Activated CD4-positive, alpha-beta T cell treated with anti-CD3 and anti-CD28 coated beads, Interleukin-2, amount 50 U/mL, for 48 hours (primary cell): ENCODE results near the gene HPSE.
A peak's percentile ranks its signal among the peaks of the same experiment; 100 is the strongest.
"Not testable (repeated sequence)": the region's sequence is repeated elsewhere in the genome, so short reads cannot be mapped to it uniquely, and the experiment has no call there.

Experiments used
- DNase-seq, 2 experiments: peaks; one replicate each; pipeline ENCODE4 v3.0.0-alpha.2; 2020

Gene HPSE

DNA sequence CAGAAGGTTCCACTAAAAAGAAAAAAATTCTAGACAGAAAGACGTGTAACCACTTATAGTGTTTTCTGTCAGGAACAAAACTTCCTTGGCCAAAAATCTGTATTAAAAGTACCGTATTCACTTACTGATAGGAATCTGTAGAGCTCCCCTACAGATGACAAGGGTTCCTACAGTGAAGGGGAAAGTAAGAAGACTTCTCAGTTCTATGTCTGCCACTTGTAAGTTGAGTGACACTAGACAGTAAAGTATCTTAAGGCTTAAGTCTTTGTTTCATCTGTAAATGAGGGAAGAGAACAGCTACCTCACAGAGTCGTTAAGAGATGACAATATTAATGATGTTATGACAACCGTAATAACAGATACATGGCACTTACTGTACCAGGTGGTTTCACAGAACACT is 53.3 kb downstream of the HPSE start:
- DNase-seq: no peak

DNA sequence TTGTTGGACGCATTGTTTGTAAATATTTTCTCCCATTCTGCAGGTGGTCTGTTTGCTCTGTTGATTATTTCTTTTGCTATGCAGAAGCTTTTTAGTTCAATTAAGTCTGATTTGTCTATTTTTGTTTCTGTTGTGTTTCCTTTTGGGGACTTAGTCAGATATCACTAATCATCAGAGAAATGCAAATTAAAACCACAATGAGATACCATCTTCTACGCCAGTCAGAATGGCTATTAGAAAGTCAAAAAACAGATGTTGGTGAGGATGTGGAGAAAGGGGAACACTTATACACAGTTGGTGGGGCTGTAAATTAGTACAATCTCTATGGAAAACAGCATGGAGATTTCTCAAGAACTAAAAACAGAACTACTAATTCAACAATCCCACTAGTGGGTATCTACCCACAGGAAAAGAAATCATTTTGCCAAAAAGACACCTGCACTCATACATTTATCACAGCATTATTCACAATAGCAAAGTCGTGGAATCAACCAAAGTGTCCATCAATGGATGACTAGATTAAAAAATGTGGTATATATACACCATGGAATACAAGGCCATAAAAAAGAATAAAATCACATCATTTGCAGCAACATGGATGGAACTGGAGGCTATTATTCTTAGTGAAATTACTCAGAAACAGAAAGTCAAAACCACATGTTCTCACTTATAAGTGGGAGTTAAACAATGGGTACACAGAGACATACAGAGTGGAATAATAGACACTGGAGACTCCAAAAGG is 58.2 kb downstream of the HPSE start:
- DNase-seq: no peak

DNA sequence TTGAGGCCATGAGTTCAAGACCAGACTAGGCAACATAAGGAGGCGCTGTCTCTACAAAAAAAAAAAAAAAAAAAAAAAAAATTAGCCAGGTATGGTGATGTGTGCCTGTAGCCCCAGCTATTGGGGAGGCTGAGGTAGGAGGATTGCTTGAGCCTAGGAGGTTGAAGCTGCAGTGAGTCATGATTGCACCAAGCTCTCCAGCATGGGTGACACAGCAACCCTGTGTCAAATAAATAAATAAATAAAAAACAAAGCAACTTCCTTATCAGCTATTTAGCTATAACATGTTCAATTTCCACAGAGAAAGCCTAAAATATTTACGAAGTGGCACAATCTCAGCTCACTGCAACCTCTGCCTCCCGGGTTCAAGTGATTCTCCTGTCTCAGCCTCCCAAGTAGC is 60.7 kb downstream of the HPSE start:
- not testable (repeated sequence) for DNase-seq

DNA sequence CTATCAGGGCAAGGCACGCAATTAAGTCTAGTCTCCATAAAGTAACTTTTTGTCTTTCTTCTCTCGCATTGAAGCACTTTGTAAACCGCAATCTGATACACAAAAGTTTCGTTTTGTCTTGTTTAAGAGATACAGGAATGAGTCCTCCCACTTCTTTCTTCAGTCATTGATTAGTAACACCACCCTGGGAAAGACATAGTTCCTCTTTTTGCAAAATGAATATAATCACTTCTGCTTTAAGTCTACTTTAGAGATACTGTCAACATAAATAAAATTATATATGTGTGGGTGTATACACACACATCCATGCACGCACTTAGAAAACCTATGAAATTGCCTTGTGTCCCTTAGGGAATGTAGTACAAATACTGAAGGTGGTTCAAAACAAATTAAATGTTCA is 61.7 kb downstream of the HPSE start:
- DNase-seq: no peak

DNA sequence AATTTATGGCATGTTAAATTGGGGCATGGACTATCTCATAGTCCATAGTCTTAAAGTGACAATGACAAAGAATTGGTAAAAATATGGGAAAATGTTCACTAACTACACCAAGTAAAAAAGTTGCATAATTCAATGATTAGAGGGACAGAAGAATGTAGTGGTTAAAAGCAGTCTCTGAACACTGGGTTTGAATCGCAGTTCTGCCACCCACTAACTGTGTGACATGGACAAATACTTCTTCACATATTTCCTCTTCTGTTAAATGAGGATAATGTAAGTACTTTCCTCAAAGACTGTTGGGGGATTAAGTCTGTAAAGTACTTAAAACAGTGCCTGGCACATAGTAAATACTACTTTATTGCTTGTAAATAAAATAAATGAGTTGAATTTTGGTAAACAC is 65.4 kb downstream of the HPSE start:
- DNase-seq: no peak

DNA sequence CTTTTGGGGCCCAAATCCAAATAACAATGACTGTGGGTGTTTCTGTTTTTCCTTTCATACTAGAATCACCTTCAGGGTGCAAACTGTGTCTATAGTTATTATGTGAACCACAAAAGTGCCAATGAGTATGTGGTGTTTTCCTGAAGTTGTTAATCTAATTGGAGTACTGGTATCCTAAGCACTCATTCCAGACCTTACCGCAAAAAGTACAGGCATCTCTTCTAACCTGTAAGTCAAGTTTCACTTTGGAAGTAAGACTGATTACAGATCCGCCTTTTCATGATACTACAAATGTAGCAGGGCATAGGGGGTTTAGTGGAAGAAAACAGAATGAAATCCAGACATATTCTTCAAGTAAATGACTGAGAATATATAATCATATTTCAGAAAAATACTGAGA is 66.2 kb downstream of the HPSE start:
- no peak for DNase-seq

DNA sequence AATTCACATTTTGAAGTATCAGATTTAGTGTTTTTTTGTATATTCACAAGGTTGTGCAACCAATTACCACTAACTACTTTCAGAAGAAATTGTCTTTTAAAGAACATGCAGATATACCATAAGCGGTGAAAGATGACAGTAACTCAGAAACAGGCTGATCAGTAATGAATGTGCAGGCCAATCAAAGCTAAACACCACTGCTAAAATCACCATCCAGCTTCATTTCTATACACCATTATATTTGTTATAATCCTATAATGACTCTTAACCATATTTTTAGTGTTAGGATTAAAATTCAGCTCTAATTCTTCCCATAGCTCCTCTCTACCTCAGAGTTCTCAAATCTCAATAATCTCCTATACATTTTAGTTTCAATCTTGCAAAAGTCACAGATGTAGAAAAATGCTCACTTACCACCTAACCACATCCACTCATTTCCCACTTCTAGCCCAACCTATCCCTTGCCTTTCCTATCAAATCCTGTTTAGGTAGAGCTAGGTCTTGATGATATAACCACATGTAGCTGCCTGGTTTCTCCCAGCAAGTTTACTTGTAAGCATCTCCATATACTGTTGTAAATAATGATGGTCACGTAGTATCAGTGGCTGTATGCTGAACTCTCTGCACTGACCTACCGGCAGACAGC is 66.7 kb downstream of the HPSE start:
- no peak for DNase-seq

DNA sequence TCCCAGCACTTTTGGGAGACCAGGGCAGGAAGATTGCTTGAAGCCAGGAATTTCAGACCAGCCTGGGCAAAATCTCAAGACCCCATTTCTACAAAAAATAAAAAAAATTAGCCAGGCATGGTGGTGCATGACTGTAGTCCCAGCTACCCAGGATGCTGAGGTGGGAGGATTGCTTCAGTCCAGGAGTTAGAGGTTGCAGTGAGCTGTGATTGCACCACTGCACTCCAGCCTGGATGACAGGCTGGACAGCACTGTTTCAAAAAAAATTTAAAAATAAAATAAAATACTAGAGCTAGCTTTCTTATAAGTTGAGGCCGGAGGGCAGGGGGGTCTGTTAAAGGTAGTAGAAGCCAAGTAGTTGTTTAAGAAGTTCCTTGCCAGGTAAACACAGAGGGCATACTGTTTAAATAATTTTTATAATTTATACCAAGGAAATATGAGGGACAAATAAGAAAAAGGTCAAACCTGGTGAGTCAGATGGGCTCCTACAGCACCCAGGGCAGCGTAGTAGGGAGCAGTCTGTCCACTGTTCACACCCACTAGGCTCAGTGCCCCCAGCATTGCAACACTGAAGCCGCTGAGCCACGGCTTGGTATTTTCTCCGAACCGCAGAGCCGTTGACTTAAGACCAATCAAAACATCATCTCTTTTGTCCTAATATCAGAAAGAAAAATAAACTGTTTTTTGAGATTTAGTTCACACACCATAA is 67.4 kb downstream of the HPSE start:
- no peak for DNase-seq

DNA sequence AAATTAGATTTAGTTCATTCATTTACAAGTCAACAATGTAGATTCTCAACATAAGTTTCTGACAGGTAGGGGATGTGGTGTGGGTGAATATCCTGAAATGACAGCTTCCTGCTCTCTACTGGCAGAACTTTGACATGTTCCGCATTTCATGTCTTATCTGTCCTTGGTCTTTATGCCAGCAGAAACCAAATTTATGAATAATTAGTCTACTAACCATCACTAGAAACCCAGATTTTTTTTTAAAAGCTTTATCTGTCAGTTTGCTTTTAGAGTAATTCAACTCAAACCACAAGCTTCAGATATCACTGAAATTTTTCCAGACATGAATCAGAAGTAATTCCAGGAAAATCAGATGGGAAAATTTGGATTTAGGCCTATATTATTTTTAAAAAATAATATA is 68.0 kb downstream of the HPSE start:
- no peak for DNase-seq

DNA sequence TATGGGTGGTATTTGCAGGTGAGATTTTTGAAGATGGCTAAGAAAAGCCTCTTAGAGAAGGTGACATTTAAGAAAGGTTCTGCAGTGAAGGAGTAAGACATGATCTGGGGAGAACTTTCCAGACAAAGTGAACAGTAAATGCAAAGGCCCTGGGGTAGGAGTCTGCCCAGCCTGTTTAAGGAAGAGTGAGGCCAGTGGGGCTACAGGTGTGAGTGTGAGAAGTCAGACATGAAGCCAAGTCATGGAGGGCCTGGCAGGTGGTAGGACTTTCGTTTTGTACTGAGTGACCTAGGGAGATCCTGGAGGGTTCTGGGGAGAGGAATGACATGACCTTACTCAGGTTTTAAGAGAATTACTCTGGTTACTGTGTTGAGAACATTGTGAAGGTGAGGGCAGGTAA is 71.5 kb downstream of the HPSE start:
- DNase-seq: no peak

DNA sequence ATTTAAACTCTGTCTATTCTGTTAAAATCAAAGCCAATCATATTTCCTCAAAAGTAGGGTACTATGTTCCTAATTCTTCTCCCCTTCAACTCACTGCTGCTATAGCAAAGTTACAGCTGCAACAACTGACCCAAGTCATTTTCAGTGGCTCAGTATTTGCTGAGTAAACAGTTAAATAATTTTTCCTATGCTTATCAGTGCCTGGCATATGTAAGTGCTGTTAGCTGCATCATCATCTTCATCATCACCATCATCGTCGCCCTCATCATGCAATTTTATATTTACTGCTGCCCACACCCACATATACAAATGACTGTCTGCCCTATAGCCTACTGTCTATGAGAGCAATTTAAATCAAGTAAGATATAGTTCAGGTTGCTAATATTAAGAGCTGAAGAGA is 72.0 kb downstream of the HPSE start:
- DNase-seq: no peak

DNA sequence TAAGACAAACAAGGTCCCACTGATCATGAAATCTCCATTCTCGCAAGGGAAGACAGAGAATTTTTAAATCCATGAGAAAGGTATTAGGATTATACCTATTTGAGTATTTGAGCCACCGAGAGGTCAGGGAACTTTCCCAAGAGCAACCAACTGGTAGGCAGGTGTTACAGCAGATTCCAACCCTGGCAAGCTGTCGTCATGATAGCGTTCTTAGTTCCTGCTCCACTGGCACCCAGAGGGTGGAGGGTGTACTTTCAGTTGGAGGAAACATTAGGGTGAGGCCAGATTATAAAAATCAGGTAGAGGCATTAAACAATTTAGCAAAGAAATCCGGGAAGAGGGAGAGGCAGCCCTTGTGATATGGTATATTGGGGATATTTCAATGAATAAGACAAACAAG is 73.3 kb downstream of the HPSE start:
- no peak for DNase-seq

DNA sequence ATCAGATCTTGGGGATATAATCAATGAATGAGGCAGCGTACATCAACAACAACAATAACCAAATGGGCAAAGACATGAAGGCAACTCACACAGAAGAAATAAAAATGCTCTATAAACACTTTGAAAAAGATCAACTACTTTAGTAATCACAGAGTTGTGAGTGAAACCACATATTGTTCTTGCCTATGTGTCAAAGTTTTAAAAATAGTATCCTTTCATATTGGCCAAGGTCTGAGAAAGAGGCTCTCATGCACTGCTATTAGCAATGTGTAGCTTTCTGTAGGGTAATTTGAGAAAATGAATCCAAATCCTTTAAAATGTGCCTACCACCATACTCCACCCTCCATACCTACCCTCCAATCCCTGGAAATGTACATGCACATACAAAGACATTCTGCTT is 75.1 kb downstream of the HPSE start:
- DNase-seq: no peak

DNA sequence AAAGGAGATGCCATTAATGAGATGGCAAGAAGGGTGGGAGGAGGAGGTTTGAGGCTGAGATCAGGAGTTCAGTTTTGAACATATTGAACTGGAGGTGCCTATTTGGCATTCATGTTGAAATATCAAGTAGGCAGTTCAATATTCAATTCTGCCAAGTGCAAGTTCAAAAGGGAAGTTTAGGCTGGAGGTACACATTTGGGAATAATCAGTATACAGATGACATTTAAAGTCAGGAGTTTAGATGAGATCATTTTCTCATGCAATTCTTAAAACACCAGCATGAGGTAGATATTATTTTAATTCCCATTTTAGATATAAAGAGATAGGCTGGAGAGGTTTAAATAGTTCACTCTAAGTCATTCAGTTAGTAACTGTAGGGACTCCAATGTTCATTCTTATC is 76.2 kb downstream of the HPSE start:
- no peak for DNase-seq

DNA sequence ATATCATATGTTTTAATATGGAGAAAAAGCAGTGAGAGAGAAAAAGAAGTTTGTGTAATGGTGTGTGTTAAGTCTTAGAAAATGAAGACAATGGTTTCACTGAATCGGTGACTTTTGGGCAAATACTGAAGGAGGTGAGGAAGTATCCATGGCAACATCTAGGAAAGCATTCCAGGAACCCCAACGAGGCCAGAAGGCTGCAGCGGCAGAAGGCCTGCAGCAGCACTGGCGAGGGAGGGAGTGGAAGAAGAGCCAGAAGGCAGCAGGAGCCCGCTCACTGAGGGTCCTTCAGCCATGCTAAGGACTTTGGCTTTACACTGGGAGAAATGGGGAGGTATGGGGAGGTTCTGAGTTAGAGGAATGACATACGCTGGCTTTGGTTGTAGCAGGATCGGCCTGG is 76.8 kb downstream of the HPSE start:
- no peak for DNase-seq

DNA sequence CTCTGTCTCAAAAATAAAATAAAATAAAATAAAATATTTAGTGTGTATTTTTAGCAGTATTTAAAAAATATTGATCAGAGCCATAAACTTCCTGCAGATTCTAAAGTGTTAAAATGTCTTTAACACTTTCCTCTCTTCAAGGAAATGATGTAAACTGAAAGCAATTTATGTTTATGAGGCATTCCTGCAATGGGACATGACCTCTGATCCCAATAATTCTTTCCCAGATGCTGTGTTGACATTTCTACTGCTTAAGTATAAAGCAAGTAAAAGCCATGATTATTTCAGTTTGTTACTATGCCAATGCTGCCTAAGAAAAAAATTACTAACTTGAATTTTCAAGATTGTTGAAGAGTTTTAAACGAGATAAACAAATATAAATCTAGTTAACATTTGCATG is 79.1 kb downstream of the HPSE start:
- no peak for DNase-seq

DNA sequence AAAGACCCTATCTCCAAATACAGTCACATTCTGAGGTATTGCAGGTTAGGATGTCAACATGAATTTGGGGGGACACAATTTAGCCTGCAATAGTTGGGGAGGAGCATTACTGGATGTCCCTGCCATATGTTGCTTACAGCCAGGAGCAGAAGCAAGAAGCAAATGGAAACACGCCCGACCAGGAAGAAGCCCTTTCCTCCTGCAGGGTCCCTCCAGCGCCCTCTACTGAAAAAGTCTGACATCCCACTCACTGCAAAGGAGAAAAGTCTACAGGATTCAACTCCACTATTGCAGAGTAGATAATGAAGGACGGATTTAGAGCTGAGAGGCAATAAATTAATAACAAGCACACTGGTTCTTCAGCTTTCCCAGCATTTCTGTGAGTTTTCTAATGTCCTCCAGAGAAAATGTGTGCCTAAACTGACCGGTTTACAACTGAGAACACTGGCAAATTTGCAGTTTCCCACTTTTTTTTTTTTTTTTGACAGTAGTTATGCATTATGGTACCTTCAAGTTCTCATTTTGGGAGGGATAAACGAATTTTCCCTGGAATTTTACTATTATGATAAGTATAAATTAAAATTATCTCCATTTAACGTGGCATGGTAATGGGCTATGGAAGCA is 81.8 kb downstream of the HPSE start:
- DNase-seq: peak; percentile 68 to 75

DNA sequence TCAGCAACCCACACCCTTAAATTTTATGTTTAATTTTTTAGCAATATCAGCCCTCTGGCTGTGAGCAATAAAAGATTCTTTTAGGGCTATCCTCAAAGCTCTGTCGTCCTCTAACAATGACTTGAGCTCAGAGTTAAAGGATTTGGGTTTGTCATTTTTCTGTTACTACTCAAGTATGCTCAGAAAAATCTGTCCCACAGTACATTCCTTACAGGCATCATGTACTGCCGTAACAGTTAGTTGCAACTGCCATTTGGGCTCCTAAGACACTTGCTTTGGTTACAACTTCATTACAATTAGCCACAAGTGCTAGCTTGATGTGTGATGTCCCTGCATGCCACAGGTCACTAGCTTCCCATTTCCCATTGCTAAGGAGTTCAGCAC is 83.2 kb downstream of the HPSE start:
- no peak for DNase-seq

DNA sequence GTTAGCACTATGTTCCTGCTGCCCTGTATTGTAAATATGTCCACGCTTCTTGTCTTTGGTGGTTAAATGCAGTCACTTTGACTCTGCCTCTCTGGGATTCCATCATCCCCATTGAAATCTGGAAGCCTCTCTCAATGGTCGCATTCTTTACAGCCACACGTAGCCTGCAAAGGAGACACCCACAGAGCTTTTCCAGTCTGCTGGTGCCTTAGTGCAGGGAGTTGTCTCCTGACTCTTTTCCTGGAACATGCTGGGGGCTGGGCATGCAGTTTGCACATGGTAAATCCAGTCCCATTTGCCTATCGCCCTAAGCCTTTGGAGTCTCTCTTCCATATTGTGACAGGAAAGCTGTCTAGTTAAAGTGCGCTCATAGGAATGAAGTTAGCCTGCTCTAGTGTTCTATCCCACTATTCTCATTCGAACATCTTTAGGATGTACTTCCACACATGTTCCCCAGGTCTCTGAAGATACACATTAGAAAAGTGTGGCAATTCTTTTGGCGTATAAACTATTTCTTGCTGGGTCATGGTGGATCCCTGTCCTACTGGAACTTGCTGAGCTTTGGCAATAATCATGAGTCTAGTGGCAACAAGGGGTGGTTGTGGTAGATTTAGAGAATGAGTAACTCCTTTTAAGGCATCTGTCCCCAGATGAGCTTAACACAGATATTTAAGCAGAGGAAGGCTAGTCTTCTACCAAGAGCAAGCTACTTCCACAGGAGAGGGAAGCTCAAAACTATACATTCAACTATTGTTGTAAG is 83.8 kb downstream of the HPSE start:
- no peak for DNase-seq

DNA sequence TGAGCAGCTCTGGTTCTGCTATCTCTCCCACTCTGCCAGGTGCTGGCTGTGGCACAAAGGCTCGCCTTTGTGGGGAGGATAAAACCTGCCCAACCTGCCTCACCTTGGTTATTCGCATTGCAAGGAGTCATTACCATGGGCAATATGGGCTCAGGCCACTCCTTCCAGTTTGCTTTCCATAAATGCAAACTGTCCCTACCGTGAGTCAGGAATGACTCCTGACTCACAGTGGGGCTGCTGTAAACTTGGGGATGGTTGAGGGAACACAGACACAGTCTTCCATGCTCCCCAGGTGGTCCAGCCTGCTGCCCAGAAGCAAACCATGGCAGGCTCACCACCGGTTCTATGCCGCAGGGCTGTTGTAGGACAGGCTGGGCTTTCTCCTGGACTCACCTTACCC is 86.2 kb downstream of the HPSE start:
- DNase-seq: no peak

DNA sequence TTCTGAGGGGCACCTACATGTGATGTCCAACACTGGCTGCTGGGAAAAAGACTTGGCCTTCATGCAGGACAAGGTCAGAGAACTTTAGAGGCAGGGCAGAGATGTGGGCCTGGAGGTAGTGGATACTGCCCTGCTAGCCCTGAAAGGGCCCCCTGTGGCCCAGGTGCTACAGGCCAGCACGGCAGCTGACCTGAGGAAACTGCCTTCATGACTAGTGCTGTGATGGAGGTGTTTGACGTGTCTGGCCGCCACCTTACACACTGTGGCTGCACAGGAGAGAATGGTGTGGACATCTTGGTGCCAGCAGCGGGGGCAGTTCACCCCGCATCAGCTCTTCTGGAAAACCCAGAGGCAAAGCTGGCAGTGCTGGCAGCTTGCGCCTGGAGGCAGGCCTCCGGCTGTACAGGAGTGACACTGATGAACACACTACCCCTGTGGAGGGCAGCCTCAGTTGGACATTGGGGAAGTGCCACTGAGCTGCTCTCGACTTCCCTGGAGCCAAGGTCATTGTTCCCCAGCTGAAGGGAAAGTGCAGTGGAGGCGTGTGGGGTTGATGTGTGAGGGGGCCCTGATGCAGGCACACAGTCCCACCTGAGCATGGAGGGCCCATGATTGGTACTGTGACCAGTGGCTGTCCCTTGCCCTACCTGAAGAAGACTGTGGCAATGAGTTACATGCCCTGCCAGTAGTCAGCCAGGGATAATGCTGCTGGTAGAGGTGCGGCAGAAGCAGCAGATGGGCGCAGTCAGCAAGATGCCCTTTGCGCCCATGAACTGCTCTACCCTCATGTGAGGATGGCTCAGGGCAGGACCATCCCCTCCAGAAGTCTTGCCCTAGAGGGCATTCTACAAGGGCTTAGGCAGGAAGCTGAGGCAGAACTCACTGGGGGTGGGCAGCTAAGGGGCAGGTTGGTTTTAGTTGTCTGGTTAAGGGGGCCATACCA is 87.0 kb downstream of the HPSE start:
- no peak for DNase-seq
